Neural crest cell (in vitro differentiated cells): ENCODE results near the gene UCN2. TPM values are rescaled to one million over a fixed set of nuclear protein-coding genes. Genes with fewer than 3 reads are reported as not detected.

ENCODE experiments used
- DNase-seq: peaks from one replicate; pipeline ENCODE4 v3.0.0; 2021; ENCODE audit warnings: low read depth, mixed read lengths, low spot score
- H3K27ac Mint-ChIP-seq: one replicate; pipeline ENCODE4 v1.8.0; 2021; ENCODE audit warnings: mild to moderate bottlenecking, mixed read lengths; ENCODE audit not compliant: unreplicated experiment
- H3K27me3 Mint-ChIP-seq: 2 replicates; pipeline ENCODE4 v1.8.0; 2021; ENCODE audit warnings: low read depth, mild to moderate bottlenecking, mixed read lengths
- H3K36me3 Mint-ChIP-seq: 2 replicates; pipeline ENCODE4 v1.8.0; 2021; ENCODE audit warnings: low read depth, mild to moderate bottlenecking, mixed read lengths
- H3K4me1 Mint-ChIP-seq: 2 replicates; pipeline ENCODE4 v1.8.0; 2021; ENCODE audit warnings: mixed read lengths
- H3K4me3 Mint-ChIP-seq: one replicate; pipeline ENCODE4 v1.8.0; 2021; ENCODE audit warnings: mild to moderate bottlenecking, mixed read lengths
- H3K9me3 Mint-ChIP-seq: 2 replicates; pipeline ENCODE4 v1.8.0; 2021; ENCODE audit warnings: mixed read lengths
- total RNA-seq: library from RNA; stranded (reverse); gene quantifications from 2 replicates; pipeline ENCODE4 v1.2.1, GENCODE V29; 2021
- TF ChIP-seq, protein P1 (sequence below): fragments of 200-600 bp; sonication (generic); conservative IDR thresholded peaks from 2 replicates; pipeline ENCODE4 v1.5.0; 2021; ENCODE audit warnings: antibody characterized with exemption, mild to moderate bottlenecking

UCN2 gene
- total RNA-seq, 1 donor from 2014 or later = 1.3 TPM

DNA sequence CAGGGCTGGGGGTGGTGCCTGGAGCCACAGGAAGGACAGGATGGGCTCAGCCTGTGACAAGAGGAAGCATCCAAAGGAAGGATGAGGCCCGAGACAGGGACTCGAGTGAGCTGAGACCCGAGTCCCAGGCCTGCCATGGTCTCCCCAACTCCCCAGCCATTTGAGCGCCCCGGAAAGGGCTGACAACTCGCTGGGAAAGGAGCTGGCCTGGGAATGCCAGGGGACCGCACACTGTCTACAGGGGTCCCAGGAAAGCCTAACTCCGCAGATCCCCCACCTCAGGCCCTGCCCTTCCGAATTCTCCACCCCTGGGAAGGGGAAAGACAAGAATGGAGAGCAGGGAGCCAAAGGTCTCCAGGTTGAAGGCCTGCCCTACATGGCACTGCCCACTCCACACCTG lies 38.6 kb downstream of the UCN2 start:
- no peak overlapping the region for H3K27ac Mint-ChIP-seq
- no peaks in the 10 kb centered on the region for H3K9me3 Mint-ChIP-seq
- H3K36me3 Mint-ChIP-seq = peaks cover 5% of the 10 kb centered on the region
- TF ChIP-seq, protein P1, sequence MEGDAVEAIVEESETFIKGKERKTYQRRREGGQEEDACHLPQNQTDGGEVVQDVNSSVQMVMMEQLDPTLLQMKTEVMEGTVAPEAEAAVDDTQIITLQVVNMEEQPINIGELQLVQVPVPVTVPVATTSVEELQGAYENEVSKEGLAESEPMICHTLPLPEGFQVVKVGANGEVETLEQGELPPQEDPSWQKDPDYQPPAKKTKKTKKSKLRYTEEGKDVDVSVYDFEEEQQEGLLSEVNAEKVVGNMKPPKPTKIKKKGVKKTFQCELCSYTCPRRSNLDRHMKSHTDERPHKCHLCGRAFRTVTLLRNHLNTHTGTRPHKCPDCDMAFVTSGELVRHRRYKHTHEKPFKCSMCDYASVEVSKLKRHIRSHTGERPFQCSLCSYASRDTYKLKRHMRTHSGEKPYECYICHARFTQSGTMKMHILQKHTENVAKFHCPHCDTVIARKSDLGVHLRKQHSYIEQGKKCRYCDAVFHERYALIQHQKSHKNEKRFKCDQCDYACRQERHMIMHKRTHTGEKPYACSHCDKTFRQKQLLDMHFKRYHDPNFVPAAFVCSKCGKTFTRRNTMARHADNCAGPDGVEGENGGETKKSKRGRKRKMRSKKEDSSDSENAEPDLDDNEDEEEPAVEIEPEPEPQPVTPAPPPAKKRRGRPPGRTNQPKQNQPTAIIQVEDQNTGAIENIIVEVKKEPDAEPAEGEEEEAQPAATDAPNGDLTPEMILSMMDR = no peak
- H3K4me3 Mint-ChIP-seq = no peak overlapping the region
- H3K27me3 Mint-ChIP-seq = no peaks in the 10 kb centered on the region
- DNase-seq = no peak
- no peaks in the 10 kb centered on the region for H3K4me1 Mint-ChIP-seq

DNA sequence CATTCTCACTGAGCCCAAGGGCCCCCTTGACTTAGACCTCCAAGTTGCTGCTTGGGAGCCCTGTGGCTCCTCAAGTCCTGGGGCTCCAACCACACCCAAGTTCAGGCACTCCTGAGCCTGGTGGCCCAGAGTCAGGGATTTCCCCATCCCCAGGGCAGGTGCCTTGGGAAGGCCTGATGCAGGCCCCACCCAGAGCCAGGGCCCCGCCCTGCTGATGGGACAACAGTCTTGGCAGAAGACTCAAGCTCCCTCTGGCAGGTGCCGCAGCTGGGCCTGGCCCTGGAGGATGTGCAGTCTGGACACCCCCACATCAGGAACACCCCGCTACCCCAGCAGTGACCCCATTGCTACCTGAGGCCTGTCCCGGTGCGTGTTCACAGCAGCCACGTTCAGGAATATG lies 41.9 kb downstream of the UCN2 start:
- H3K27me3 Mint-ChIP-seq = no peaks in the 10 kb centered on the region
- H3K4me3 Mint-ChIP-seq = no peak overlapping the region
- TF ChIP-seq, protein P1 = no peak
- no peak overlapping the region for H3K27ac Mint-ChIP-seq
- H3K36me3 Mint-ChIP-seq = peaks cover 2% of the 10 kb centered on the region
- no peaks in the 10 kb centered on the region for H3K9me3 Mint-ChIP-seq
- DNase-seq = no peak
- H3K4me1 Mint-ChIP-seq = no peaks in the 10 kb centered on the region

DNA sequence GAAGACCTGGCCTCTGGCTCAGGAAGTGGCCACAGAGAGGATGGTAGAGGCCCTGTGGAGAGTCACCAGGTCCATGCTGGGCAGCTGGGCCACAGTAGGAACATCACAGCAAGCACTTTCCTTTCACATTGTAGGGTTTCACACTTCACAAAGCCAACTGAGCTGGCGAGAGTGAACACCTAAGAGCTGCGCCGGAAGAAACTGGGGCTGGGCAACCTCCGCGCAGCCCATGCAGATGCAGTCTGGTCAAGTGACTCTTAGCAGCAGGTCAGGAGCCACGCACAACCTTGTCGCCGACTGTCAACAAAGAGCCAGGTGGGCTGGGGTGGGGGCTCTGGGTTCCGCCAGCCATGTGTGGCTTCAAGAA lies 44.3 kb downstream of the UCN2 start:
- Mint-ChIP-seq H3K4me1 (no peaks in the 10 kb centered on the region), H3K36me3 (no peaks in the 10 kb centered on the region), H3K27me3 (no peaks in the 10 kb centered on the region), H3K4me3 (no peak overlapping the region), H3K9me3 (no peaks in the 10 kb centered on the region), H3K27ac (no peak overlapping the region)
- no peak for DNase-seq
- TF ChIP-seq, protein P1 = no peak

DNA sequence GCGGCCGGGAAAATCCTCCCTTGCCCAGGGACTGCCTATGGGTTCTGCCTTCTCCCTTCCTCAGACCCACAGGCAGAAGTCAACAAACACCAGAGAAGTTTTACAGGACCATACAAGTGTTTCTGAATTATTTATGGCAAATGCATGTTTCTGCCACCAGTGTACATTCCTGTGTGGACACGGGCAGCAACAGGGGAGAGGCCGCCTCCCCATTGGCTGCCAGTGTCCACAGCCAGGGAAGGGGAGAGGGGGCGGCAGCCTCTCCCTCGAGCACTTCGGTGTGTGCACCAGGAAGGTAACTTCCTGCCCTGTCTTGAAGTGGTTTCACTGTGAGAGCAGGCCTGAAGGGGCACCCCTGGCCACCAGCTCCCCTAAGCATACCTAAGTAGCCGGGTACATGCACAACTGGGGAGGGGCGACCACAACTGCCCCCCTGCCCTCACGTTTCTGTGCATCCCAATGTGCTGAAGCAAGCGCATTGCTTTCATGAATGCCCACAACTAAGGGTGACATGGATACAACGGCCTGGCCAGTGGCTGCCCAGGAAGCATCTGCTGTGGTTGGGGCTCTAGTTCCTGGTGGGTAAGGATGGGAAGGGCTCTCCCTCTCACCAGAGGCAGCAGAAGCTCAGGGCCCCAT lies 44.8 kb downstream of the UCN2 start:
- H3K4me1 Mint-ChIP-seq = no peaks in the 10 kb centered on the region
- H3K4me3 Mint-ChIP-seq = no peak overlapping the region
- no peaks in the 10 kb centered on the region for H3K36me3 Mint-ChIP-seq
- no peaks in the 10 kb centered on the region for H3K9me3 Mint-ChIP-seq
- no peak overlapping the region for H3K27ac Mint-ChIP-seq
- no peak for DNase-seq
- TF ChIP-seq, protein P1 = no peak
- H3K27me3 Mint-ChIP-seq = no peaks in the 10 kb centered on the region

DNA sequence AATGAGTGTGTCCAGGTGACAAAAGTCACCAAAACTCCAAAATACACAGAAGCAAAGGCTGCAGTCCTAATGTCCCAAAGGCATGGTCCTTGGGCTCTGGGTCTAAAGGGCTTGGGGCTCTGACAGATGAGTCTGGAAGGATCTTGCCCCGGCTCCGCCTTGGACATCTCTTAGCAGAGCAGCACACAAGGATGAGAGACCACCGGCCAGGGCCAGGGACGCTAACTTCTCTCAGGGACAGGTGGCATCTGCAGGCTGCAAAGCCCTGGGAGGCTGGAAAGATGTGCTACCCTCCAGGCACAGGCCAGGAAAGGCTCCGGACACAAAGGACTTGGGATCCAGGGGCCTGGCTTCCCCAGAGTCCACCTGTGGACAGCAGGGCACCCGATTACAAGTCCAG lies 45.5 kb downstream of the UCN2 start:
- Mint-ChIP-seq H3K27me3 (no peaks in the 10 kb centered on the region), H3K9me3 (no peaks in the 10 kb centered on the region), H3K36me3 (no peaks in the 10 kb centered on the region), H3K4me3 (no peak overlapping the region), H3K27ac (peak overlapping the region; percentile 50), H3K4me1 (no peaks in the 10 kb centered on the region)
- DNase-seq = no peak
- TF ChIP-seq, protein P1 = no peak
